RWPE2 (cell line): ENCODE data around the gene ACOXL.

ENCODE experiments used
- ATAC-seq: fragments of 200-7000 bp; cut with Tn5 transposase; 3 replicates; pipeline ENCODE4 v1.9.1; 2021; ENCODE audit warnings: low read depth
- DNase-seq: peaks from one replicate; pipeline ENCODE4 v3.0.0-alpha.2; 2020; ENCODE audit warnings: low spot score
- H3K27ac ChIP-seq: fragments of 450-650 bp; 2 replicates; pipeline ENCODE4 v1.5.1; 2017; ENCODE audit warnings: mild to moderate bottlenecking; ENCODE audit not compliant: poor library complexity, severe bottlenecking
- H3K27me3 ChIP-seq: fragments of 250-450 bp; sonication (Bioruptor Pico); 2 replicates; pipeline ENCODE4 v1.5.1; 2021; ENCODE audit warnings: mild to moderate bottlenecking, moderate library complexity; ENCODE audit not compliant: insufficient read depth, poor library complexity, severe bottlenecking
- H3K36me3 ChIP-seq: fragments of 250-450 bp; sonication (Bioruptor Pico); 2 replicates; pipeline ENCODE4 v1.5.1; 2020; ENCODE audit warnings: low read depth, mild to moderate bottlenecking, moderate library complexity
- H3K4me1 ChIP-seq: fragments of 250-450 bp; sonication (Bioruptor Pico); 2 replicates; pipeline ENCODE4 v1.5.1; 2021; ENCODE audit warnings: mild to moderate bottlenecking, moderate library complexity; ENCODE audit not compliant: insufficient read depth, poor library complexity, severe bottlenecking
- H3K4me3 ChIP-seq: fragments of 250-450 bp; sonication (Bioruptor Pico); 2 replicates; pipeline ENCODE4 v1.5.1; 2021; ENCODE audit warnings: mild to moderate bottlenecking, moderate library complexity; ENCODE audit not compliant: severe bottlenecking
- H3K9me3 ChIP-seq: fragments of 250-450 bp; sonication (Bioruptor Pico); 2 replicates; pipeline ENCODE4 v1.5.1; 2021; ENCODE audit warnings: mild to moderate bottlenecking, moderate library complexity; ENCODE audit not compliant: severe bottlenecking
- TF ChIP-seq, protein P1 (sequence below): fragments of 450-650 bp; IDR thresholded peaks from one replicate; pipeline ENCODE4 v1.5.1; 2017; ENCODE audit warnings: mild to moderate bottlenecking, moderate library complexity; ENCODE audit not compliant: poor library complexity, severe bottlenecking

The ACOXL gene

DNA sequence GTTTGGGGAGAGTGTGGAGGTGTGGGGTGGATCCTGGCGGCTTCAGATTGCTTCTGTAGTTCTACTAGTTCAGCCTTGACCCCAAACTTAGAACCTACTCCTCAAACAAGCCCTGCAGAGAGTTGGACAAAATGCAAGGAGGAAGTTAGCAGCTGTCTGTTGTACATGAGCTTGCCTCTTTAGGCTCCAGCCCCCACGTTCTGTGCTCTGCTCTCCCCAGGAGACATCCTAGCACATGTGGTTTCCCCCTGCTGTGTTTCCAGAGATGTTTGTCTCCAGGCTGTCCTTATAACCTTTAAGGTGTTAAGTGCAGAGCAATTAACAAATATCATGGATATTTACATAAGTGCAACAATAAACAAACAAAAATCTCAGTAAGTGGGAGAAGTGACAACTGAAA is 111.1 kb downstream of the ACOXL start:
- no peak for ATAC-seq
- Histone ChIP-seq H3K27ac (no peak overlapping the region), H3K27me3 (no peaks in the 10 kb centered on the region), H3K4me3 (no peak overlapping the region), H3K4me1 (no peaks in the 10 kb centered on the region), H3K36me3 (no peaks in the 10 kb centered on the region), H3K9me3 (no peaks in the 10 kb centered on the region)
- TF ChIP-seq, protein P1, sequence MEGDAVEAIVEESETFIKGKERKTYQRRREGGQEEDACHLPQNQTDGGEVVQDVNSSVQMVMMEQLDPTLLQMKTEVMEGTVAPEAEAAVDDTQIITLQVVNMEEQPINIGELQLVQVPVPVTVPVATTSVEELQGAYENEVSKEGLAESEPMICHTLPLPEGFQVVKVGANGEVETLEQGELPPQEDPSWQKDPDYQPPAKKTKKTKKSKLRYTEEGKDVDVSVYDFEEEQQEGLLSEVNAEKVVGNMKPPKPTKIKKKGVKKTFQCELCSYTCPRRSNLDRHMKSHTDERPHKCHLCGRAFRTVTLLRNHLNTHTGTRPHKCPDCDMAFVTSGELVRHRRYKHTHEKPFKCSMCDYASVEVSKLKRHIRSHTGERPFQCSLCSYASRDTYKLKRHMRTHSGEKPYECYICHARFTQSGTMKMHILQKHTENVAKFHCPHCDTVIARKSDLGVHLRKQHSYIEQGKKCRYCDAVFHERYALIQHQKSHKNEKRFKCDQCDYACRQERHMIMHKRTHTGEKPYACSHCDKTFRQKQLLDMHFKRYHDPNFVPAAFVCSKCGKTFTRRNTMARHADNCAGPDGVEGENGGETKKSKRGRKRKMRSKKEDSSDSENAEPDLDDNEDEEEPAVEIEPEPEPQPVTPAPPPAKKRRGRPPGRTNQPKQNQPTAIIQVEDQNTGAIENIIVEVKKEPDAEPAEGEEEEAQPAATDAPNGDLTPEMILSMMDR, result no peak
- no peak for DNase-seq

DNA sequence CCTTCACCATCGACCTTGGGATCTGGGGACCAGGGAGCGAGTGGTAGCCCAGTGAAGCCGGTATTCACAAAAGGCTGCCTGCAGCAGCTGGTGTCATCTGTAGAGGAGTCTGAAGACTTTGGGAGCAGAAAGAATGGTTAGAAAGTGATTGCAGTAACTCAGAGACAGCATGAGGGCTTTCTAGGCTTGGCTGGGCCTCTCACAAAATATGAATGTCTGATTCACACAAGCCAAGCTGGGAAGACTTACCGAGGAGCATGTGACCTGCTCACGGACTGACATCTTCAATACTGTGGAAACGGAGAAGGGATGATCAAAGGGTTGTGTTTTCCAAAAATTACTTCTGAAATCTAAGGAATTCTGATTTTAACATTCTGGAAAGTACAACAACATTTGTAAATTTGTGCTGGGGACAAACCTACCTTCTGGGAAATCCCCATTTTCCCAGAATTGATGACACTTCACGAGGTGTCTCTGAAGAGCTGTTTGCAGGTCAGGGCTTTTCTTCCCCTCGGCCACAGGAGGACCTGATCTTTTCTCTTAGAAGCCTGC is 111.7 kb downstream of the ACOXL start:
- no peak overlapping the region for H3K27ac ChIP-seq
- H3K4me3 ChIP-seq, result no peak overlapping the region
- DNase-seq (no peak), ATAC-seq (no peak)
- TF ChIP-seq, protein P1, result no peak
- H3K9me3 ChIP-seq, result no peaks in the 10 kb centered on the region
- no peaks in the 10 kb centered on the region for H3K4me1 ChIP-seq
- no peaks in the 10 kb centered on the region for H3K27me3 ChIP-seq
- H3K36me3 ChIP-seq, result no peaks in the 10 kb centered on the region

DNA sequence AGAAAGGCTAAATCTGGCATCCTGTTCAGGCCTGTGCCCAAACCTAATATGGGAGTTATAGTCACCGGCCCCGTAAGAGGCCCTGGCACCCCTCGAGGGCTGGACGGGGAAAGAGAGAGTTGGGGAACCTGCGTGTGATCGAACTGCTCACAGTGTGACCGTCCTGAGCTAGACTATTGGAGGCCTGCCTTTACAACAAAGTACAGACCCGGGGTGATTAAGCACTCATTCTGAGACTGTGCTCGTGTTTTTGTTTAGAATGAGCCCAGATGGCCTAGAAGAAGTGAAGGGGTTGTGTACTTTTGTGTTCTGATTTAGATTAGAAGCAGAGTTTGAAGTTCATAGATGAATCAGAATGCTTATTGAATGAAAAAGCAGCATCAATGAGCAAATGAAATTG is 115.3 kb downstream of the ACOXL start:
- H3K27ac ChIP-seq, result no peak overlapping the region
- ATAC-seq (no peak), DNase-seq (no peak)
- peaks cover 7% of the 10 kb centered on the region for H3K27me3 ChIP-seq
- no peaks in the 10 kb centered on the region for H3K4me1 ChIP-seq
- no peaks in the 10 kb centered on the region for H3K36me3 ChIP-seq
- no peaks in the 10 kb centered on the region for H3K9me3 ChIP-seq
- TF ChIP-seq, protein P1, result no peak
- H3K4me3 ChIP-seq, result no peak overlapping the region

DNA sequence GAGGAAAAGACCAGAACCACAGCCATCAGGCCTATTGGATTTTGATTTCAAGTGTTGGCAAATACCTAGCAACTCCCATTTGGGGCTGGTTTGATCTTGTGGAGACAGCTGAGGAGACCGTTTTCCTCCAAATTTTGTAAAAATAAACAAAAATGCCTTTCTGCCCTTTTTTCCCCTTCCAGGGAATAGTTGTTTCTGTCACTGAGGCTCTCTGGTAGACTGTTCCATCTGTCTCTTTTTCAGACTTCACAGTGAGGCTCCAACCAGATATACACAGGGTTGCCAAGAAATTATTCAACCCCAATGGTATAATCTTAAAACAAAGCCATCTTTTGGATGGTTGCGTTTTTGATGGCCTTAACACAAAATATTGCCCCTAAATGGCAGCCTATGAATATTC is 115.7 kb downstream of the ACOXL start:
- no peaks in the 10 kb centered on the region for H3K4me1 ChIP-seq
- ATAC-seq (no peak), DNase-seq (no peak)
- no peaks in the 10 kb centered on the region for H3K9me3 ChIP-seq
- H3K27me3 ChIP-seq, result peaks cover 7% of the 10 kb centered on the region
- TF ChIP-seq, protein P1, result no peak
- no peak overlapping the region for H3K4me3 ChIP-seq
- no peaks in the 10 kb centered on the region for H3K36me3 ChIP-seq
- no peak overlapping the region for H3K27ac ChIP-seq

DNA sequence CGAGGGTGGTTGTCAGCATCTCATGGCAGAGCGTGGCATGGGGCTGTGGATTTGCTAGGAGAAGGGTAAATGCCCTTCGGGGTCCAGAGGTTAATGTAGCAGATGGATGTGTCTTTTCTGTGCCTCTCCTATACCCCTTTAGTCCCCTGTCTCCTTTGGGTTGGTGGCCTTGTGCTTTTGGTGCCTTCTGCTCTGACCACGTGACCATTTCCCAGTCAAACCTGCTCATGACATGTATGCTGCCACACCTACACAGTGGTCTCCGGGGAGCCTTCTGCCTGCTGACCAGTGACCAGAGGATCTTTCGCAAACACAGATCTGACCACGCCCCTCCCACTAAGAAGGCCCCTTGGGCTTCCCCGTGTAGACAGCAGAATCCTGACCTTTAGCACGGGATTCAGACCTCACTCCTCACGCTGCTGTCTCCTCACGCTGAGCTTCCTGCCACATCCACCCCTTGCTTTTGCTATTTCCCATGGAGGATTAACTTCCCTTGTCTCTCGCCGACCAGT is 116.2 kb downstream of the ACOXL start:
- TF ChIP-seq, protein P1, result no peak
- Histone ChIP-seq H3K27ac (no peak overlapping the region), H3K36me3 (no peaks in the 10 kb centered on the region), H3K27me3 (peaks cover 7% of the 10 kb centered on the region), H3K4me1 (no peaks in the 10 kb centered on the region), H3K9me3 (no peaks in the 10 kb centered on the region), H3K4me3 (no peak overlapping the region)
- ATAC-seq (no peak), DNase-seq (no peak)
